KMS-11 (cell line): Measurements from ENCODE around the gene LITAF.

Source experiments
- H2AFZ ChIP-seq: fragments of 200-600 bp; sonication (generic); 2 replicates; pipeline ENCODE4 v1.6.1; 2016; ENCODE audit warnings: antibody characterized with exemption, mixed run types, low read depth
- H3K27ac ChIP-seq: fragments of 200-600 bp; sonication (generic); 2 replicates; pipeline ENCODE4 v1.6.1; 2016; ENCODE audit warnings: mild to moderate bottlenecking, mixed run types
- H3K27me3 ChIP-seq: fragments of 200-600 bp; sonication (generic); 2 replicates; pipeline ENCODE4 v1.6.1; 2017; ENCODE audit warnings: mild to moderate bottlenecking, low read depth, mixed run types, moderate library complexity; ENCODE audit not compliant: insufficient read depth
- H3K36me3 ChIP-seq: fragments of 200-600 bp; sonication (generic); 2 replicates; pipeline ENCODE4 v1.6.1; 2017; ENCODE audit warnings: mild to moderate bottlenecking, mixed run types; ENCODE audit not compliant: insufficient read depth
- H3K4me1 ChIP-seq: fragments of 200-600 bp; sonication (generic); 2 replicates; pipeline ENCODE4 v1.6.1; 2016; ENCODE audit warnings: mild to moderate bottlenecking, low read depth, mixed run types; ENCODE audit not compliant: poor library complexity, severe bottlenecking
- H3K4me2 ChIP-seq: fragments of 200-600 bp; sonication (generic); 2 replicates; pipeline ENCODE4 v1.7.0; 2016; ENCODE audit warnings: mild to moderate bottlenecking, mixed run types
- H3K4me3 ChIP-seq: fragments of 200-600 bp; sonication (generic); IDR thresholded peaks from 2 replicates; pipeline ENCODE4 v1.6.1; 2017; ENCODE audit warnings: low read depth, low read length, mixed read lengths; ENCODE audit not compliant: insufficient read depth
- H3K79me2 ChIP-seq: fragments of 200-600 bp; sonication (generic); 2 replicates; pipeline ENCODE4 v1.6.1; 2016; ENCODE audit warnings: low read depth, mixed run types; ENCODE audit not compliant: insufficient read depth
- H3K9ac ChIP-seq: fragments of 200-600 bp; sonication (generic); 2 replicates; pipeline ENCODE4 v1.6.1; 2016; ENCODE audit warnings: mild to moderate bottlenecking, mixed run types
- H4K20me1 ChIP-seq: fragments of 200-600 bp; sonication (generic); 2 replicates; pipeline ENCODE4 v1.6.1; 2016; ENCODE audit warnings: mild to moderate bottlenecking, mixed run types; ENCODE audit not compliant: insufficient read depth
- TF ChIP-seq, protein P1 (sequence below): fragments of 200-600 bp; sonication (generic); conservative IDR thresholded peaks from 2 replicates; pipeline ENCODE4 v1.6.1; 2017; ENCODE audit warnings: low read depth, mild to moderate bottlenecking, antibody characterized with exemption, low read length, moderate library complexity, mixed read lengths

The LITAF gene

DNA sequence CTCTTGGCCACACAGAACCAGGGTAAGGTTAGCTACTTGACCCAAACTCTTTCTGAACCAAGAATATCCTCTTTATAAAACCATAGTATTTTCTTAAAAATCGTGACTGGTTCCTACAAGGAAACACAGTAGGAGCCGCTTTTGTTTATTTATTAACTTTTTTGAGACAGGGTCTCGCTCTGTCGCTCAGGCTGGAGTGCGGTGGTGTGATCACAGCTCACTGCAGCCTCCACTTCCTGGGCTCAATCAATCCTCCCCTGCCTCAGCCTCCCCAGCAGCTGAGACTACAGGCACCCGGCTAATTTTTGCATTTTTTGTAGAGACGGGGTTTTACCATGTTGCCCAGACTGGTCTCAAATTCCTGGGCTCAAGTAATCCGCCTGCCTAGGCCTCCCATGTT lies 14.7 kb upstream of the LITAF start:
- Histone ChIP-seq H3K4me2 (no peak overlapping the region), H2AFZ (no peak overlapping the region), H3K4me1 (no peaks in the 10 kb centered on the region), H3K27ac (no peak overlapping the region), H4K20me1 (no peaks in the 10 kb centered on the region), H3K79me2 (no peaks in the 10 kb centered on the region), H3K36me3 (no peaks in the 10 kb centered on the region), H3K4me3 (no peak overlapping the region), H3K9ac (no peak overlapping the region), H3K27me3 (no peaks in the 10 kb centered on the region)
- TF ChIP-seq, protein P1, sequence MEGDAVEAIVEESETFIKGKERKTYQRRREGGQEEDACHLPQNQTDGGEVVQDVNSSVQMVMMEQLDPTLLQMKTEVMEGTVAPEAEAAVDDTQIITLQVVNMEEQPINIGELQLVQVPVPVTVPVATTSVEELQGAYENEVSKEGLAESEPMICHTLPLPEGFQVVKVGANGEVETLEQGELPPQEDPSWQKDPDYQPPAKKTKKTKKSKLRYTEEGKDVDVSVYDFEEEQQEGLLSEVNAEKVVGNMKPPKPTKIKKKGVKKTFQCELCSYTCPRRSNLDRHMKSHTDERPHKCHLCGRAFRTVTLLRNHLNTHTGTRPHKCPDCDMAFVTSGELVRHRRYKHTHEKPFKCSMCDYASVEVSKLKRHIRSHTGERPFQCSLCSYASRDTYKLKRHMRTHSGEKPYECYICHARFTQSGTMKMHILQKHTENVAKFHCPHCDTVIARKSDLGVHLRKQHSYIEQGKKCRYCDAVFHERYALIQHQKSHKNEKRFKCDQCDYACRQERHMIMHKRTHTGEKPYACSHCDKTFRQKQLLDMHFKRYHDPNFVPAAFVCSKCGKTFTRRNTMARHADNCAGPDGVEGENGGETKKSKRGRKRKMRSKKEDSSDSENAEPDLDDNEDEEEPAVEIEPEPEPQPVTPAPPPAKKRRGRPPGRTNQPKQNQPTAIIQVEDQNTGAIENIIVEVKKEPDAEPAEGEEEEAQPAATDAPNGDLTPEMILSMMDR: no peak

DNA sequence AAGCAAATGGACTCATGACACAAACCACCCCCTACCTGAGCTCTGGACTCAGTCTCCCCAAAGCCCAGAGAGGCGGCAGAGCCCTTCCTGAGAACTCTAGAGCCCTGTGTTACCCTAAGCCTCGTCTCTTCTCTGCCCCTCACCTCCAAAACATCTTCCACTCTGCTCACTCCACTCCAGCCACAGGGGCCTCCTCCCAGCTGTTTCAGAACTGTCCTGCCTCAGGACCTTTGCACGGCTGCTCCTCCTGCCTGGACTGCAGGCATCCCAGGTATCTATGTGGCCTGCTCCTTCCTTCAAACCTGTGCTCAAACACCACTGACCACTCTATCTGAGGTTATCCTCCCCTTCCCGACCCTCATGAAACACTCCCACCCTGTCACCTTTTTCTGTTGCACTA lies 12.9 kb upstream of the LITAF start:
- Histone ChIP-seq H3K27me3 (no peaks in the 10 kb centered on the region), H3K4me3 (no peak overlapping the region), H4K20me1 (no peaks in the 10 kb centered on the region), H3K79me2 (no peaks in the 10 kb centered on the region), H3K27ac (no peak overlapping the region), H3K9ac (no peak overlapping the region), H2AFZ (no peak overlapping the region), H3K36me3 (no peaks in the 10 kb centered on the region), H3K4me2 (no peak overlapping the region), H3K4me1 (peaks cover 6% of the 10 kb centered on the region)
- TF ChIP-seq, protein P1: no peak

DNA sequence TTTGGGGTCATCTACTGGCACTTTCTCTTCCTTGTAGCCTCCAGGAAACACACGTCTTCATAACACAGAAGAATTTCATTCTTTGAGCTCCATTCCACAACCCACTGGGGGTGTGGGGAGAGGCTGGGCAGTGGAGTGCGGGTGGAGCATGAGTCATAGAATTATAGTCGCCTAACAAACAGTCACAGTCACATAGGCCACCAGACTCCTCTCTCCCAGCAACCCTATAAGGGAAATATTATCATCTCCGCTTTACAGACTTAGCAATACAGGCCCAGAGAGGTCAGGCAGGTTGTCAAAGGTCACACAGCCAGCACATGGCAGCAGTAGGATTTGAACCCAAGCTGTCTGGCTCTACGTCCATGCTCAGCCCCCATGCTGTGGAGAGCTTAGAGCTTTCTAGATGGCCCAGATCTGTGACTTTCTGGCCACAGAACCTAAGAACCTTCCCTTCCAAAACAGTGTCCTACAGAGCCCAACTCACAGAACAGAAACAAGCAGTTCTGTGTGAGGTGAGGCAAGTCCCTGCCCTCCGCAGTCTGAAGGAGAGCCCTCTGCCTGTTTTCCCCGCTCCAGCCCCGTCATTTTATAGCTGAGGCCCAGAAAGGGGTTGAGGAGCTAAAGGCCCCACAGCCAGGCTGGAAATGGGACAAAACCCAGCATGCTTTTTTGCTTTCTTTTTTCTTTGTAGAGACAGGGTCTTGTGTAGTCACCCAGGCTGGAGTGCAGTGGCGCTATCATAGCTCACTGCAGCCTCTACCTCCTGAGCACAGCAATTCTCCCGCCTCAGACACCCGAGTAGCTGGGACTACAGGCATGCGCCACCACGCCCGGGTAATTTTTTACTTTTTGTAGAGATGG lies 10.7 kb upstream of the LITAF start:
- Histone ChIP-seq H3K9ac (no peak overlapping the region), H3K4me3 (no peak overlapping the region), H3K36me3 (no peaks in the 10 kb centered on the region), H3K27ac (no peak overlapping the region), H3K79me2 (no peaks in the 10 kb centered on the region), H4K20me1 (no peaks in the 10 kb centered on the region), H2AFZ (no peak overlapping the region), H3K27me3 (no peaks in the 10 kb centered on the region), H3K4me2 (no peak overlapping the region), H3K4me1 (peaks cover 14% of the 10 kb centered on the region)
- TF ChIP-seq, protein P1: no peak

DNA sequence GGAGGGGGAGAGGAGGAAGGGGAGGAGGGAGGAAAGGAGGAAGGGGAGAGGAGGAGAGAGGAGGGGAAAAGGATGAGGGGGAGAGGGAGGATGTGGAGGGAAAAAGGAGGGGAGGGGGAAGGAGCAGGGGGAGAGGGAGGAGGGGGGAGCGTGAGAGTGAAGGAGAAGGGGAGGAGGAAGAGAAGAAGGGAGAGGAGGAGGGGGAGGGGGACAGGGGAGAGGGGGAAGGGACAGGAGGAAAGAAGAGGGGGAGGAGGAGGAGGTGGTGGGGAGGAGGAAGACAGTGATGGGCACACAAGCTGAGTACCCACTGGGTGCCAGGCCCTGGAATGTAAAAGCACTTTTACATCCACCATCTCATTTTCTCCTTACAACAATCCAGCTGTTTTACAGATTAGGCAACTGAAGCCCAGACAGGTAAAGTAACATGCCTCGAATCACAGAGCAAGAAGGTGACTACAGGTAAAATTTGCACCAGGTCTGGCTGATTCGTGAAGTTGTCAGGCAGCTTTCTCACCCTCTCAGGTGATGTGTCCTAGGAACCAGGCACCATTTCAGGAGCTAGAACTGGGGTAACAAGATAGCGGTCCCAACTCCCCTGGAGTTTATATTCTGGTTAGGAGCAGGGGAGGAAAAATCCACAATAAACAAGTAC lies 10.0 kb upstream of the LITAF start:
- Histone ChIP-seq H3K27me3 (no peaks in the 10 kb centered on the region), H3K9ac (no peak overlapping the region), H3K79me2 (no peaks in the 10 kb centered on the region), H3K4me1 (peaks cover 14% of the 10 kb centered on the region), H3K4me3 (no peak overlapping the region), H3K27ac (no peak overlapping the region), H4K20me1 (no peaks in the 10 kb centered on the region), H3K4me2 (no peak overlapping the region), H2AFZ (no peak overlapping the region), H3K36me3 (no peaks in the 10 kb centered on the region)
- TF ChIP-seq, protein P1: no peak
